ENCODE measurements around the gene SELENOO. TPM values are rescaled to one million over a fixed set of nuclear protein-coding genes. Genes with fewer than 3 reads are reported as not detected.

Gene SELENOO
- total RNA-seq, 1 experiment from 2014 or later: 32.8 TPM

DNA sequence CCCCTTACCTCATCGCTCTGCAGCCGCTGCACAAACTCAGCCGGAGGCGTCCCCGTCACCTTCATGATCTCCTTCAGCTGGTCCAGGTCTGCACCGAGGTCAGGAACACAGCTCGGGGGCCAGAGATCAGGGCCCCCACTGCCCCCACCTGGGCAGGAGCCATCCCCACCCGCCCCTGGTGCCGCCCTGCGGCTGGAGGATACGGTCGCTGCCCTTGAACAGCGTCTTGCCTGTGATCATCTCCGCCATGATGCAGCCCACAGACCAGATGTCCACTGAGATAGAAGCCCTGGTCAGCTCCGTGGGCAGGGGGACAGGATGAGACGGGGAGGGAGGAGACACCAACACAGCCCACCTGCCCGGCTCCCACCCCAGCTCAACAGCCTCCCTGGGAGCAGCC is 54.8 kb downstream of the SELENOO start:
- H3K4me3 ChIP-seq (ENCODE audit: low read length): no peak overlapping the region
- ChIA-PET CTCF (no interaction called here), POLR2A (ENCODE audit: unreplicated experiment) (no interaction called here)
- intact Hi-C loops (cut with micrococcal nuclease): no loop called here
- H3F3A ChIP-seq (ENCODE audit: low read length, unreplicated experiment): no peaks in the 10 kb centered on the region
- H2AFZ ChIP-seq (ENCODE audit: low read length): no peak overlapping the region
- H3K27me3 ChIP-seq (ENCODE audit: low read length): no peaks in the 10 kb centered on the region
- H3K9me3 ChIP-seq (ENCODE audit: low read length): no peaks in the 10 kb centered on the region
- no peak for TF ChIP-seq EZH2 (IDR thresholded peaks at IDR 0.05; ENCODE audit: low read length, unreplicated experiment)
- no peaks in the 10 kb centered on the region for H3K36me3 ChIP-seq (ENCODE audit: low read depth, low read length)
- no peak overlapping the region for H3K9ac ChIP-seq (ENCODE audit: low read length)
- no peaks in the 10 kb centered on the region for H3K9me2 ChIP-seq (replicated peaks; ENCODE audit: low read length)
- H3K4me2 ChIP-seq (ENCODE audit: low read length): no peak overlapping the region
- H3K79me2 ChIP-seq (ENCODE audit: low read length): peaks cover 7% of the 10 kb centered on the region
- BruUV-seq (replicated peaks): no TSS peak
- no peak overlapping the region for H3K27ac ChIP-seq (ENCODE audit: low read length)
- ATAC-seq (no peak), DNase-seq (no peak)
- H4K20me1 ChIP-seq (ENCODE audit: low read length): no peaks in the 10 kb centered on the region
- no peaks in the 10 kb centered on the region for H3K4me1 ChIP-seq (ENCODE audit: insufficient read depth, low read length)

DNA sequence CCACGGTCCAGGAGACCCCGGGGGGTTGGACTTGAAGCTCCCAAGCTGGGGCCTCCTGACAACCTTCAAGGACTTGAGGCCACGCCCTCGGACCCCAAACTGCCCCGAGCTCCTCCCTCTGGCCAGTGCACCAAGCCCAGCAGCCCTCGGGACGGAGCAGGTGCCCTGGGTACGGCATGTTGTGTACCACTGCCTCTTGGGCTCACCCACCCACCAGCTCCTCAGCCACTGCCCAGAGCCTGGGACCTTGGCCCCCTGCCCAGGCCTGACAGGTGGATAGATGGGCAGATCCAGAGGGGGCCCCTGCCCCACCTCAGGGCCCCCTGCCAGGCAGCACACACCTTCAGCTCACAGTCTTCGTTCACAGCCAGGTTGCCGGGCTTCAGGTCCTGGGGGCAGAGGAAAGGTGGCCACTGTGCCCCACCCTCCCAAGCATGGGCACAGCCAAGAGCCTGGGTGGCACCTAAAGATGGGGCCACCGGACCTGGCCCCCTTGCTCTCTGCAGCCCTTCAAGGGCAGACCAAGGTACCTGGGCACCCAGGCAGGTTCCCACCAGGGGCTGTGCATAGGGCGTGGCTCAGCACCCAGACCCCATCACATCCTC is 55.5 kb downstream of the SELENOO start:
- no peaks in the 10 kb centered on the region for H4K20me1 ChIP-seq (ENCODE audit: low read length)
- H3K36me3 ChIP-seq (ENCODE audit: low read depth, low read length): no peaks in the 10 kb centered on the region
- no peak overlapping the region for H2AFZ ChIP-seq (ENCODE audit: low read length)
- H3K79me2 ChIP-seq (ENCODE audit: low read length): peaks cover 10% of the 10 kb centered on the region
- intact Hi-C loops (cut with micrococcal nuclease): no loop called here
- H3K4me1 ChIP-seq (ENCODE audit: insufficient read depth, low read length): no peaks in the 10 kb centered on the region
- H3K9me3 ChIP-seq (ENCODE audit: low read length): no peaks in the 10 kb centered on the region
- ATAC-seq (no peak), DNase-seq (no peak)
- H3K27me3 ChIP-seq (ENCODE audit: low read length): no peaks in the 10 kb centered on the region
- no peak overlapping the region for H3K27ac ChIP-seq (ENCODE audit: low read length)
- no peak overlapping the region for H3K4me3 ChIP-seq (ENCODE audit: low read length)
- POLR2A ChIA-PET (ENCODE audit: unreplicated experiment): no interaction called here
- CTCF ChIA-PET: no interaction called here
- H3K9me2 ChIP-seq (replicated peaks; ENCODE audit: low read length): no peaks in the 10 kb centered on the region
- no peak overlapping the region for H3K9ac ChIP-seq (ENCODE audit: low read length)
- no peak overlapping the region for H3K4me2 ChIP-seq (ENCODE audit: low read length)
- no TSS peak for BruUV-seq (replicated peaks)
- no peaks in the 10 kb centered on the region for H3F3A ChIP-seq (ENCODE audit: low read length, unreplicated experiment)
- TF ChIP-seq, protein P1, sequence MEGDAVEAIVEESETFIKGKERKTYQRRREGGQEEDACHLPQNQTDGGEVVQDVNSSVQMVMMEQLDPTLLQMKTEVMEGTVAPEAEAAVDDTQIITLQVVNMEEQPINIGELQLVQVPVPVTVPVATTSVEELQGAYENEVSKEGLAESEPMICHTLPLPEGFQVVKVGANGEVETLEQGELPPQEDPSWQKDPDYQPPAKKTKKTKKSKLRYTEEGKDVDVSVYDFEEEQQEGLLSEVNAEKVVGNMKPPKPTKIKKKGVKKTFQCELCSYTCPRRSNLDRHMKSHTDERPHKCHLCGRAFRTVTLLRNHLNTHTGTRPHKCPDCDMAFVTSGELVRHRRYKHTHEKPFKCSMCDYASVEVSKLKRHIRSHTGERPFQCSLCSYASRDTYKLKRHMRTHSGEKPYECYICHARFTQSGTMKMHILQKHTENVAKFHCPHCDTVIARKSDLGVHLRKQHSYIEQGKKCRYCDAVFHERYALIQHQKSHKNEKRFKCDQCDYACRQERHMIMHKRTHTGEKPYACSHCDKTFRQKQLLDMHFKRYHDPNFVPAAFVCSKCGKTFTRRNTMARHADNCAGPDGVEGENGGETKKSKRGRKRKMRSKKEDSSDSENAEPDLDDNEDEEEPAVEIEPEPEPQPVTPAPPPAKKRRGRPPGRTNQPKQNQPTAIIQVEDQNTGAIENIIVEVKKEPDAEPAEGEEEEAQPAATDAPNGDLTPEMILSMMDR (conservative IDR thresholded peaks at IDR 0.05; ENCODE audit: low read depth, low read length): no peak
- TF ChIP-seq EZH2phosphoT487 (IDR thresholded peaks at IDR 0.05; ENCODE audit: borderline replicate concordance, low read length) (no peak), EZH2 (IDR thresholded peaks at IDR 0.05; ENCODE audit: low read length, unreplicated experiment) (no peak)

DNA sequence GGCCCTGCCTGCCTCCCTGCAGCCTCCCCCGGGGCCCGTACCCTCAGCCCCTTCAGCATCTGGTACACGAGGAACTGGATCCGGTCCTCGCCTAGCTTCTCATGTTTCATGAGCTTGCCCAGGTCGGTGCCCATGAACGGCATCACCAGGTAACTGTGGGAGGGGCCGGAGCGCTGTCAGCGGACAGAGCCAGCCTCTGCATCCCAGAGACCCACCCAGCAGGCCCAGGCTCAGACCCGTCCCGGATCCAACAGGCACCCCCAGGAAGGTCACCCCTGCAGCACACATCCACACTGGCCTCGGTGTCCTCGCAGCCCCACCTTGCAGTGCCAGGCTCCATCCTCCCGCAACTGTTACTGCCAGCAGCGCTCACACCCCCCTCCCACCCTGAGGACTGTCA is 56.2 kb downstream of the SELENOO start:
- no peak for ATAC-seq
- DNase-seq: no peak
- H3K36me3 ChIP-seq (ENCODE audit: low read depth, low read length): no peaks in the 10 kb centered on the region
- peaks cover 10% of the 10 kb centered on the region for H3K79me2 ChIP-seq (ENCODE audit: low read length)
- no peaks in the 10 kb centered on the region for H3K9me3 ChIP-seq (ENCODE audit: low read length)
- POLR2A ChIA-PET (ENCODE audit: unreplicated experiment): no interaction called here
- CTCF ChIA-PET: no interaction called here
- TF ChIP-seq EZH2phosphoT487 (IDR thresholded peaks at IDR 0.05; ENCODE audit: borderline replicate concordance, low read length) (no peak), EZH2 (IDR thresholded peaks at IDR 0.05; ENCODE audit: low read length, unreplicated experiment) (no peak)
- TF ChIP-seq, protein P1 (conservative IDR thresholded peaks at IDR 0.05; ENCODE audit: low read depth, low read length): no peak
- H2AFZ ChIP-seq (ENCODE audit: low read length): no peak overlapping the region
- no peaks in the 10 kb centered on the region for H4K20me1 ChIP-seq (ENCODE audit: low read length)
- no peaks in the 10 kb centered on the region for H3F3A ChIP-seq (ENCODE audit: low read length, unreplicated experiment)
- intact Hi-C loops (cut with micrococcal nuclease): no loop called here
- no peak overlapping the region for H3K27ac ChIP-seq (ENCODE audit: low read length)
- H3K9ac ChIP-seq (ENCODE audit: low read length): no peak overlapping the region
- H3K9me2 ChIP-seq (replicated peaks; ENCODE audit: low read length): no peaks in the 10 kb centered on the region
- H3K4me3 ChIP-seq (ENCODE audit: low read length): no peak overlapping the region
- peaks cover under 1% of the 10 kb centered on the region; the same call in 1 of the 2 replicates for H3K4me1 ChIP-seq (ENCODE audit: insufficient read depth, low read length)
- no peak overlapping the region for H3K4me2 ChIP-seq (ENCODE audit: low read length)
- BruUV-seq (replicated peaks): no TSS peak
- no peaks in the 10 kb centered on the region for H3K27me3 ChIP-seq (ENCODE audit: low read length)

Measured in PC-3 (cell line).